GM21717 (cell line): ENCODE results near the gene XPNPEP2.

ENCODE experiments used
- ATAC-seq: cut with Tn5 transposase; IDR thresholded peaks from one replicate; pipeline ENCODE4 v1.9.1; 2021; ENCODE audit warnings: mild to moderate bottlenecking, moderate library complexity; ENCODE audit not compliant: unreplicated experiment

XPNPEP2 gene

DNA sequence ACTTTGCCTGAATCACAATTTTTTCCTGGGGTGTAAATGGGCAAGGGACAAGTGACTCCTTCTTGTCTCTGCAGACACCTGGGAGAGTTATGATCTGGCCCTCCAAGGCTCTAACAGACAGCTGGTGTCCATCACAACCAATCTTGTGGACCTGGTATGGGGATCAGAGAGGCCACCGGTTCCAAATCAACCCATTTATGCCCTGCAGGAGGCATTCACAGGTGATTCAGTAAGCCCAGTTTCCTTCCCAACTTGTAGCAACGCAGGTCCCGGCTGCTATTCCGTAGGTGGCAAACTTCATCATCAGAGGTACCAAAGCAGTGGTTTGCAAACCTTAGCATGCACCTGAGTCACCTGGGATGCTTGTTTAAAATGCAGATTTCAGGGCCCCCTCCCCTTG, 8.8 kb downstream of the XPNPEP2 start:
- no peak for ATAC-seq

DNA sequence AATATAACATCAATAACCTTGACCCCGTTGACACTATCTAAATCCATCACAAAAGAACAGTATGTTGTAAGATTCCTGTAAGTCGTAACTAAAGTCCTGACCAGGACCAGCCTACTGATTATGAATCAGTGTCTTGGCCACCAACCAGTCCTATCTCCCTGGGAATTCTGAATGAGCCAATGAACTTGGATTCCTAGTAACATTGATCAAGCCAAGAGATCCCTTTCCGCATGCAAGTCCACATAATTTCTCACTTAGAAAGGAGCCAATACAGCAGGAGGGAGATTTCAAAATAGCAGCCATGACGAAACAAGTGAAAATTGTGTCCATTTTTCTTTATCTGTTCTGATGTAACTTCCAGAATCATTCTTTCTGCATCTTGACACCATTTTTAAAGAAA, 9.5 kb downstream of the XPNPEP2 start:
- ATAC-seq: no peak

DNA sequence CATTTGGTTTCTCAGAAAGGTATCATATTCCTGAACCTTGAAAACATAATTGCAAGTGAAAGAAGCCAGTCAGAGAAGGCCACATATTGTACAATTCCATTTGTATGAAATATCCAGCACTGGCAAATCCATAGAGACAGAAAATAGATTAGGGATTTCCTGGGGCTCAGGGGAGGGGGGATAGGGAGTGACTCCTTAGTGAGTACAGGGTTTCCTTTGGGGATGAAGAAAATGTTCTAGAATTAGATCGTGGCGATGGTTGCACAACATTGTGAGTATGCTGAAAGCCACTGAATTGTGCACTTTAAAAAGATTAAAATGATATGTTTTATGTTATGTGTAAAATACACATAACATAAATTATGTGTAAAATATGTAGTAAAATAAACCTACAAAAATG, 10.3 kb downstream of the XPNPEP2 start:
- no peak for ATAC-seq

DNA sequence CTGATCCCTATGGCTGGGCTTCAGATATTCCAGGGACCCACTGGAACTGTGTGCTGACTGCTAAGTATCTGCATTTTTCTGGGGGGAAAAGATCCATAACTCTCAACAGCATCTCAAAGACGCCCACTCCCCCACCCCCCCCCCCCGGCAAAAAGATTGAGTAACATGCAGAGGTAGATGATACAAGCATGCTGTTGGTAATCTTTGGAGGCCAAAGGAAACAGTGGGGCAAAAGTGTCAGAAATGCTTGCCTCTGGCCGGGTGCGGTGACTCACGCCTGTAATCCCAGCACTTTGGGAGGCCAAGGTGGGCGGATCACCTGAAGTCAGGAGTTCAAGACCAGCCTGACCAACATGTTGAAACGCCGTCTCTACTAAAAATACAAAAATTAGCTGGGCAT, 12.2 kb downstream of the XPNPEP2 start:
- no peak for ATAC-seq

DNA sequence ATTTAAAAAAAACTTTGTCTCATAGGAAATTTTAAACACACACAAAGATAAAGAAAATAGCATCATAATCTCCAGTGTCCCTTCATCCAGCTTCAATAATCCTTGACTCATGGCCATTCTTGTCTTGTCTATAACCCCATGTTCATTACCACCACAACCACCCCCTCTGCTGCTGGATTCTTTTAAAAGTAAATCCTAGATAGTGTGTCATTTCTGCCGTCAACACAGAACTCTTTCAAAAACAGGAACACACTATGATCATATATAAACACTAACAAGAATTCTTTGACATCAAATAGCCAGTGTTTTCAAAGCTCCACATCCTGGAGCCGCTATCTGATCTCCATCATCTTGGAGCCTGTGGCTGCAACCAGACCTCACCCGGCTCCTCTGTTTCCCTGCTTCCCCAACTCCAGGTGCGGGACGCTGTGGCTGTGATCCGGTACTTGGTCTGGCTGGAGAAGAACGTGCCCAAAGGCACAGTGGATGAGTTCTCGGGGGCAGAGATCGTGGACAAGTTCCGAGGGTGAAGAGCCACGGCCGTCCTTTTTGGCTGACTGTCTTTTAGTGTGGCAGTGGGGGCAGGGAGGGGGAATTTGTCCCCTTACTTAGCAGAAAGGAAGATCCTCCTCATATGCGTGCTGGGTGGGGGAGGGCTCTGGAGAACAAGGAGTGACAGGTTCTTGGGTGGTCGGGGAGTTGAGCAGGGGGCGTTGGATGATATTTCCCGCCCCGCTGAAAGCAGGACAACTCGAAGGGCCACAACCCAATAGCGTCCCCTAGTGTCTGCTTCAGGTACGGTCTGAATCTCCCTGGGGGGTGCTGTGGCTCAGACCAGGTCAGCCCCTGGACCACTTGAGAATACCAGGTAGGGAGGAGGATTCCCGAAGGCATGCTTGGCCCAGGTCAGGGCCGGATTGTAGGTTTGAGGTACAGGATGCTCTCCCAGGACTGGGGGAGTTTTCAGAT, 15.6 kb downstream of the XPNPEP2 start:
- no peak for ATAC-seq

DNA sequence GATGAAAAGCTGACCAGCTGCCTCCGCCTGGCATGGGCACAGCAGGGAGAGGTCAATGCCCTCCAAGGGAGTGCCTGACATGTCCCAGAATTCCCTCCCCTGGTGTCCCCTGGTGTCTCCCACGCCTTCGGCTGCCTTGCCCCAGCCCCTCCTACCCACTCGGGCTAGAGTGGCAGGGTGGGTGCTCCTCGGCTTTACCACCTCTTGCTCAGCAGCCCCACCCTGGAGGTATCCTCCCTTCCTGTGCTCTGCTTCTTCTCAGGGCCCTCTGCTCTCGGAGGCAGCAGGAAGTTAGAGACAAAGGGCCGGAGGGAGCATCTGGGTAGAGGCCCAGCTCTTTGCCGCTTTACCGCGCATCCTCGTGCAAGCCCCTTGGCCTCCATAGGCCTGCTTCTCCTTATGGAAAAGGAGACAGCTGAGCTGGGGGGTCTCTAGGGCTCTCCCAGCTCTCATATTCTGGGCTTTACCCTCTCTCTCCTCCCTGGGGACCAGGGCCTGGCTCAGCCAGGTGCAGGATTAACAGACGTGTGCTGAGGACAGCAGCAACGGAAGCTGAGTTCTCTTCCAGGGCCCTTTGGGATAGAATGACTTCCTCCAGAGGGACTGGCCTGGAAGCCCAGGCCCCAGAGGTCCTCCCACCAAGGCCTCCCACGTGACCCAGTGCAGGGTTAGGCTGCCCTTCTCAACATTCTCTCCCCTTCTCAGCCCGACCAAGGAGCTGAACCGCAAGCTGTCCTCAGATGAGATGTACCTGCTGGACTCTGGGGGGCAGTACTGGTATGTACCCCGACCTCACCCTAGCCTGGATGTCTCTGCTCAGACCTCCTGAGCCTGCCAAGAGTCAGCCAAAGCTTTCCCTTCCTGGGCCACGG, 17.2 kb downstream of the XPNPEP2 start:
- ATAC-seq: no peak

DNA sequence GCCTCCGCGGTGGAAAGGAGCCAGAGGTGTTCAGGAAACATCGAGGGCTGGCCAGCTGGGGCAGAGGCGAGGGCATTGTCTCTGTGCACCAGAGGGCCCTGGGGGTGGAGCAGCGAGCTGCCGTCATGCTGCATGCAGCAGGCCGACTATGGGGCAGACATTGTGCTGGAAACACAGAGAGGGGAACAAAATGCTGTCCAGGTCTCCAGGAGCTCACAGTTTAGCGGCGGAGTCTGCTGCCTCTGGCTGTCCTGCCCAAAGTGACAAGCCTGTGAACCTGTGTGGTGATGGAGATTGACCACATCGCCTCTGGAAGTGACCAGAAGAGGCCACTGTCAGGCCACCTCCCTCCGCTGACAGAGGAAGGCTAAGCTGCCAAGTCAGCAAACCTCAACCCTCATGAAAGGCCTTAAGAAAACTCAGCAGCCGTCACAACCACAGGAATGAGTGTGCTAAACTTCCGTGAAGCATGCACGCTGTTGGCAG, 20.8 kb downstream of the XPNPEP2 start:
- ATAC-seq: no peak

DNA sequence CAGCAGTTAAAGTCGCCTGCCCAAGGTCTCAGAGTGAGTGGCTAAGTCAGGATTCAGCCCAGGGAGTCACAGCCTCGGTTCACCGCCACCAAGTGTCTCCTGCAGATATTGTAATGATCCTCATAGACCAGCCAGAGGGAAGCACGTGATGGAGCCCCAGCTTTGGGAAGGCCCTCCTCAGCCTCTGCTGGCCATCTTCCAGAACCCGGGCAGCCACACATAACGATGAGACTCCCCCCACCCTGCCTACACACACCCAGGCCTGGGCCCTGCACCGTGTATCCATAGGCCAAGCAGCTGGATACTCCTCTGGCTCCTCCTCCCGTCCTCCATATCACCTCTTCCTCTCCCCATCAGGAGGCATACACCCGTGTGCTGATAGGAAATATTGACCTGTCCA, 21.4 kb downstream of the XPNPEP2 start:
- no peak for ATAC-seq

DNA sequence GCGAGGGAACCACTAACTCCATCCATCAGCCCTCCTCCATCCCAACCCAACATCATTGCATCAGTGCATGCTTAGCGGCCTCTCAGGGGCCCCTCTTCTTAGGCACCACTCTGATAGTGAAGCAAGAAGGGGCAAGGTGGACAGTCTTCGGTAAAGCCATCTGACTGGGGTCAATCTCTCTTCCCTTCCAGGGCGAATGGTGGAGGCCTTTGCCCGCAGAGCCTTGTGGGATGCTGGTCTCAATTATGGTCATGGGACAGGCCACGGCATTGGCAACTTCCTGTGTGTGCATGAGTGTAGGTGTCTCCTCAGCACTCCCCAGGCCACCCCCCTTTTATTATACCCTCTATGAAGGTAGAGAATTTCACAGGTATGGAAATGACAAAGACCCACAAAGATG, 22.2 kb downstream of the XPNPEP2 start:
- no peak for ATAC-seq

DNA sequence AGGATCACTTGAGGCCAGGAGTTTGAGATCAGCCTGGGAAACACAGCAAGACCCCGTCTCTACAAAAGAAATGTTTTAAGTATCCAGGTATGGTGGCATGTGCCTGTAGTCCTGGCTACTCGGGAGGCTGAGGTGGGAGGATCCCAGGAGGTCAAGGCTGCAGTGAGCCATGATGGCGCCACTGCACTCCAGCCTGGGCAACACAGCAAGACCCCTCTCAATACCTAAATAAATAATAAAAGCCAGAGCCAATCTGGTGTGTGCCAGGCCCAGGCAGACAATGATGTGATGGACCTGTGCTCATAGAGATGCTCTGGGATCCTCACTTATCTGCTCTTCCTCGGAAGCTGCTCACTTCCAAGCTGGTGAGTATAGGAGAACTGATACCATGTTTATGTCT, 22.8 kb downstream of the XPNPEP2 start:
- ATAC-seq: no peak

DNA sequence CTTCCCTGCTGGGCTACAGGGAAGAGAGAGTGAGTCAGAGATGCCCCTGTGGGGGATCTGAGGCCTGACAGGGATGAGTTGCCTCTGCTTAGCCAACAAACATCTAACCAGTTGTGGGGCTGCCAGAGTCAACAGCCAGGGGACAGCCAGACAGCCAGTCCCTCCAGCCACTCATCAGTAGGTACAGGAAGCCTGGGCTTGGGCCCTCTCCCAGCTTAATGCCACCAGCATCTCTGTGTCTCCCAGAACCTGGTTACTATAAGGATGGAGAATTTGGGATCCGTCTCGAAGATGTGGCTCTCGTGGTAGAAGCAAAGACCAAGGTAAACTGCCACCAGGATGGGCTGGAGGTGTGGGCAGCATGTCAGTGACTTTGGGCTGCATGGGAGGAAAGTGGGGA, 23.7 kb downstream of the XPNPEP2 start:
- no peak for ATAC-seq

DNA sequence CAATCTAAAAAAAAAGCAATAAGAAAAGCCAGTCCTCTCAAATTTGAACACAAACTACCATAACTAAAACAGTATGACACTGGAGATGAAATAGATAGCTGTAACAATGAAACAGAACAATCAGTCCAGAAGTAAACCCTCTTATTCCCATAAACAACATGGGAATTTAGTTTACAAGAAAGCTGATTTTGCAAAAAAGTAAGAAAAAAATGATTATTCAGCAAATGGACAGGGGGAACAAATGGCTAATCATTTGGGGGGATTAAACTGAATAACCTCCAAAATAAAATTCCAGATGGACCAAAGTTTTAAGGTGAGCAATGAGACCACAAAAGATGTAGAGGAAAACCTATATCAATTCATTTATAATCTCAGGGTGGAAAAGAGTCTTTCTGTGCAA, 24.9 kb downstream of the XPNPEP2 start:
- no peak for ATAC-seq

DNA sequence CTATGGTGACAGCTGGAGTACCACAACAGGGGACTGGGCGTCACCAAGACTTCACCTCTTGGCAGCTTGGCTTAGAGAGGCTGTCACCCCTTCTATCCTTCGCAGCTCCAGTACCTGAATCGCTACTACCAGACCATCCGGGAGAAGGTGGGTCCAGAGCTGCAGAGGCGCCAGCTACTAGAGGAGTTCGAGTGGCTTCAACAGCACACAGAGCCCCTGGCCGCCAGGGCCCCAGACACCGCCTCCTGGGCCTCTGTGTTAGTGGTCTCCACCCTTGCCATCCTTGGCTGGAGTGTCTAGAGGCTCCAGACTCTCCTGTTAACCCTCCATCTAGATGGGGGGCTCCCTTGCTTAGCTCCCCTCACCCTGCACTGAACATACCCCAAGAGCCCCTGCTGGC, 29.4 kb downstream of the XPNPEP2 start:
- no peak for ATAC-seq

DNA sequence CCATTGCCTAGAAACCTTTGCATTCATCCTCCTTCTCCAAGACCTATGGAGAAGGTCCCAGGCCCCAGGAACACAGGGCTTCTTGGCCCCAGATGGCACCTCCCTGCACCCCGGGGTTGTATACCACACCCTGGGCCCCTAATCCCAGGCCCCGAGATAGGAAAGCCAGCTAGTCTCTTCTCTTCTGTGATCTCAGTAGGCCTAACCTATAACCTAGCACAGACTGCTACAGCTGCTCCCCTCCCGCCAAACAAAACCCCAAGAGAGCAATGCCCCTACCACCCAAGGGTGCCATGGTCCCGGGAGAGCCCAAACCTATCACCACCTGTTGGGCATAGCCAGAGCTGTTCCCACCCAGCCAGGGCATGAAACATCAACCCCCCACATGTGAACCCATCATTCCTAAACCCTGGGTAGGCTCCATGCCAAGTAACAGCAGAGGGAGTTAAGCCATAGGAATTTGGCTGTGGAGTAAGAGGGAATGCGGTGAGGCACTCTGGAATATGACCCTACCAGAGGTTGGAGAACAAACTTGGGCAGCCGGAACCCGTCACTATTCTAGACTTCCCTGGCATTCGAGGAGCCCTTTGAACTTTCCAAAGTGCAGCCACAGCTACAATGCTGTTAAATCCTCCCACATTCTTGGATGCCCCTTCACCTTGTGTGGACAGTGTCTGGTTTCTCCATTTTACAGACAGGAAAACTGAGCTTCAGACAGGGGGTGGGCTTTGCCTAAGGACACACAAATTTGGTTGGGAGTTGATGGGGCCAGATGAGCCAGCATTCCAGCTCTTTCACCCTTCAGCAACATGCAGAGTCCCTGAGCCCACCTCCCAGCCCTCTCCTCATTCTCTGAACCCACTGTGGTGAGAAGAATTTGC, 30.0 kb downstream of the XPNPEP2 start:
- no peak for ATAC-seq

DNA sequence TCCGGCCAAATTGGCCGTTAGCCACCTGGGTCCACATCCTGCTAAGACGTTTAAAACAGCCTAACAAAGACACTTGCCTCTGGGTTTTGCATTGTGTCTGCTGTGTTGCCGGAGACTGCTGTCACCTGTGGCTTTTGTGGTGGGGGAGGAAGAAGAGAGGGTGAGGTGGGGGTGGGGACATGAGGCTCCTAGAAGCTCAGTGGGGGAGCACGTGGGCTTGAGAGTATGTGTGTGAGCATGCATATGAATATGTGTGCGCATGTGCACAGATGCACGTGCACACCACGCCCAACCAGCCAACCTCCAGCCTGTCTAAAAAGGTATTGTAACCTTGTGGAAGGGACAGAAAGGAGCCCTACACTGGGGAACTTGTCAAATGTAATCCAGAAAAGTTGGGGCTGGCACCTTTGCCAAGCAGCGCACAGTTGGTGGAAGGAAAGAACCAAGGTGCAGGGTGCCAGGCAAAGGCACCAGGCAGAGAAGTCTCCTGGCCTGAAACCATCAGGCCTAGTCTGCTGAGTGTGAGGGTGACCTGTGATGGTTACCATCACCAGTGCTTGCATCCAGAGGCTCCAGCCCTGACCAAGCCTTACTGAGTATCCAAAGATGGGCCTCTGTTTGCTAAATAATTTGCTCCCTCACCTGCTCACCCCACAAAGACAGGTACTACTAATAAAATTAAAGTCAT, 30.8 kb downstream of the XPNPEP2 start:
- ATAC-seq: peak; percentile 35

DNA sequence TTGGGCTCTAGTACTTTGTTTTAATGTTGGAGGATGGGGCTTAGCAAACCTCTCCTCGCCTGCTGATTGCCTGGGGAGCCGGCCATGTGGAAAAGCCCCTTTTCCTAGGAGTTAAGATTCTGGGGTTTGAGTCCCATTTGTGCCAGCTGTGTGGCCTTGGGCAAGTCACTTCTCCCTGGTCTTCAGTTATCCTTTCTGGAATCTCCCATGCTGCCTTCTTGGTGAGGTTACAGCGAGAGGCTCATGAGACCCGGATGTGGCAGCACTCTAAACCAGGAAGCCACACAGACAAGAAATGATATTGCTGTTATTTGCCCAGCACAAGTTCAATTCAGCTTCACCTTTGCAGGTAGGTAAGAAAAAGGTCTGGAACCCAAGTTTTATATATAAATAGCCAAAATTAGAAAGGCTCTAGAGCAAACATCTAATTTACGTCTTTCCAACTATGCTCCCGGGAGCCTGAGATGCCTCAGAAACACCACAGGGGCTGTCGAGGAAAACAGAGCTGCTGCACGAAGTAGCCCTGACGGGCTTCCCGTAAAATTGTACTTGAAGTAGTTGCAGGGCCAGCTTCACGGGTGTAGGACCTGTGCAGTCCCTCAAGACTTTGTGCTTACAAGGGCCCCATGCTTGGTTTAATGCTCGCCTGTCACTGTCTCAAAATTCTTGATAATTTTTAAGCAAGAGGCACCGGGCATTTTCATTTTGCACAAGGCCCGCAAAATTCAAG, 32.7 kb downstream of the XPNPEP2 start:
- no peak for ATAC-seq

DNA sequence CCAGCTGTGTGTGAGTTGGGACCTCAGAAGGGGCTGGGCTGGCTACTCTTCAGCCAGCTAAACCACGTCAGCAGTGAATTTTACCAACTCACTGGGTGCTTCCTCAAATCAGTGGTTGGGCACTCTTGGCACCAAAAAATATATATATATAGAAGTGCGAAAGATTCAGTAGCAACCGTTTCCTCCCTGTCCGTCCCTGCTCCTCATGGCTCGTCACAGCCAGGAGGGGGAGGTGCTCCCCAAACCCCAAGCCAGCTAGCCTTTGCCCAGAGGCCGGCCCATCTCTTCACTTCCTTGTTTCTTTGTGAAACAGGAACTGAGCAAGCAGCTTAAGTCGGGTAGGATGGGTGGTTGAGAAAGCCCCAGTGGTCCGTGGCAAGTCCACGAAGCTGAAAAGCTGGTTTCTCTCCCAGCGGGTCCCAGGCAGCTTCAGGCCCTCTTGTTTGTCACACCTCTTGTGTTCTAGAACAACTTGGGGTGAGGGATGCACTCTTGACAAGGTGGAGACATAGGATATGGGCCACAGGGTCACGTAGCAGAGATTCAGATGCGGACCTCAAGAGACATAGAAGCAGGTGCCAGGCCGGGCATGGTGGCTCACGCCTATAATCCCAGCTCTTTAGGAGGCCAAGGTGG, 34.1 kb downstream of the XPNPEP2 start:
- peak; percentile 73 for ATAC-seq

DNA sequence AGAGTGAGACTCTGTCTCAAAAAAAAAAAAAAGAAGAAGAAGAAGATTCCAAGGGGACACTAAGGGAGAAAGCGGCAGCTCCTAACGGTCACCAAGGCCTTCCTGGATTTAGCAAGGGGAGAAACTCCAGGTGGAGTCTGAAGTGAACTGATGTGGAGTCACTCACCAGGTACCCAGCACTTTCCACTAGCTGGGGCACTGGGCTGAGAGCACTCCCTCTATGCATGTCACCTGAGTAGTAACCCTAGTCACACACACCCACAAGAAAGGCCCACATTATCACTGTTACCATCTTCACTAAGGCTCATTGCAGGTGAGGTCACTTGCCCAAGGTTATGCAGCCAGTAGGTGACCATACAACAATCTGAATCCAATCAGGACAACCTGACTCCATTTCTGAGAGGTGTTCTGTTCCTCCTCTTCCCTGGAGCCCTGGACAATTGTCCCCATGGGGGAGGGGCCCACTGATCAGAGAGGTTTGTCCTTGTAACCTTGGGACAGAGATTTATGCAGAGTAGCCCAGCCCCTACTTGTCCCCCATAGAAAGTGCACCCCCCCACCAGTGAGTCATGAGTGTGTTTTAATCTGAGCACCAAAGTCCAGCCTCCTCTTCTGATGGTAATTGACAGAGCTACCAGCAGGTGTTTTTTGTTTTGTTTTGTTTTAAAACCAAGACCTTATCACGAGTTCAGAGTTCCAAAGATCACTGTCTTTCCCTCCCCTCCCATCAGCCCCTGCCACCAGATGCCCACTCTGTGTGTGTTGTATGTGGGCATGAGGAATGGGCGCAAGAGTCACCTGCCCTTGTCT, 35.1 kb downstream of the XPNPEP2 start:
- ATAC-seq: no peak
